GM18507 (cell line): Measurements from ENCODE around the gene PITPNM3.

ENCODE experiments used
- DNase-seq: peaks from one replicate; pipeline ENCODE4 v3.0.0; 2011; ENCODE audit warnings: low read depth; ENCODE audit not compliant: insufficient read length; ENCODE audit errors: extremely low spot score
- FAIRE-seq: peaks from 2 replicates; lab custom pipeline; 2011; peaks lifted over from hg19 to GRCh38; lab: Jason Lieb, UNC

PITPNM3 gene

GRCh38 chr17:6435968-6436367 is 120.4 kb downstream of the PITPNM3 start:
- peak; percentile 61 for DNase-seq

GRCh38 chr17:6435051-6435450 is 121.3 kb downstream of the PITPNM3 start, which contains the start of gene AIPL1:
TSS of gene AIPL1 (minus strand) at chr17:6435121. CDS start at chr17:6435104, 17 bp downstream.
- DNase-seq (no peak), FAIRE-seq (no peak)

More at GRCh38 chr17:6435968-6436367, 120.4 kb downstream of the PITPNM3 start:
- FAIRE-seq: peak; percentile 88

DNA sequence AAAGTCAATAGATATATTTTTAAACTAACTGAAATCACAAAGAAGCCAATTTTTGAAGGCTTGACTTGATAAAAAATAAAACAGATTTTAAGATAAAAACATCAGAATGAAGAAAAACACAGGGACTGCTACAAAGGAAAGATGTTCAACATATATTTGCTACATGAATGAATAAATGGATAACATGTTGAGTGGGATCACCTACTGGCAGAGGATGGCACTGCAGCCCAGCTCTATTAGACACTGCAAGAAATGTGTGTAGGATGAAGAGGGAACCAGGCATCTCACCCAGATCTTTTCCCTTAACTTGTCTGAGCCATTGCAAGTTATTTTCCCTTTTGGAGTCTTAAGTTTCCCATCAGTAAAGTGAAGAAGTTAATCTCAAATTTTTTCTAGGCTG is 125.6 kb downstream of the PITPNM3 start:
- DNase-seq (no peak), FAIRE-seq (no peak)

DNA sequence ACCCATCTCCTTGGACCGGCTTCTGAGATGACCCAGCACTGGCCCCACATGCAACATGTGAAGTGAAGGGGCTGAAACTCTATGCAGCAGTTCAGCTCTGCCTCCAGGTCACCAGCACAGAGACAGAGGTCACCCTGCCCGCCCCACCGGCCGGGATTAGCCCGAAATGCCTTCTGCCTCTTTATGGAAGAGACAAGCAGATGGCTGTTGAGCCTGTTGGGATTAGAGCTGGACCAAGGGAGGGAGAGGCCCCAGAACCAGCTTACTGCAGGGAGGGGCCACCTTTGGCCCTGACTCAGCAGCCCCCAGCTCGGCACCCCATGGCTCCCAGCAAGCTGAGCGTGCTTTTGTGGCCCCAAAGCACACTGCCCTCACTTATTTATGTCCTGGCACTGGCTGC is 127.1 kb downstream of the PITPNM3 start:
- DNase-seq (no peak), FAIRE-seq (no peak)

- DNase-seq: no peak
- FAIRE-seq: no peak
These were observed 128.0 kb downstream of the PITPNM3 start for GRCh38 chr17:6428207-6428965.

- FAIRE-seq: peak; percentile 78
- DNase-seq: peak; percentile 20
These were observed 129.0 kb downstream of the PITPNM3 start for GRCh38 chr17:6427279-6427781.

DNA sequence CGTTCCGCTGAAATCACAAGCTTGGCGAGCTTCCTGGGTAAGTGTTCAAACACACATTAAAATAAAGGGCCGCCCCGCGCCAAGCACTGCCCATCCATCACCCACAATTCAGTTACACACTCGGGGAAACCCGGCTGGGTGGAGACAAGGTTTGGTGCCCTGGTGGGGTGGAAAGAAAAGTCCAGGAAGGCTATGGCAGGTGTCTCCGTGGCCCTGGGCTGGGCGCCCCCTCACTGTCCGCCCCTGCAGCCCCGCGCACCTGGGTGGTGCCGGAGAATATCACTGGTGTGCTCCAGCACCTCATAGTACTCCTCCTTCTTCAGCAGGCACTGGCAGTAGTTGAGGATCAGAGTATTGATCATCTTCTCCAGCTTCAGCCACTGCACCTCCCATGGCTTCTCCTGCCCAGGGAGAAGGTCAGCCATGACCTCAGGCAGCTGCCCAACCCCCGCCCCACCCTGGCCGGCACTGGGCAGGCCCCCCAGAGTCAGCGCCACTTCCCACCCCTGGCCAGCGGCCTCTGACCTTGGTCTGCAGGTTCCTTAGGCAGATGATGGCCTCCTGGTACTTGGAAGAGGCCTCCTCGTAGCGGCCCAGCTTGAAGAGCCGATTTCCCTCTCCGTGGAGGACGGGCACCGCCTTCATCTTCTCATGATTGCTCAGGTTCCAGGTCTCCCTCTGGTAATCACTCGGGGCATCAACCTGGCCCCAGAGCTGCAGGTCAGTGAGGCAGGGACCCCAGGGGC is 129.8 kb downstream of the PITPNM3 start:
- FAIRE-seq: no peak
- DNase-seq: no peak

- FAIRE-seq (no peak), DNase-seq (no peak)
These were observed 130.9 kb downstream of the PITPNM3 start for GRCh38 chr17:6425407-6425806.

- no peak for FAIRE-seq
These were observed 132.4 kb downstream of the PITPNM3 start for GRCh38 chr17:6423931-6424330.

GRCh38 chr17:6422654-6423241 is 133.6 kb downstream of the PITPNM3 start:
- DNase-seq (no peak), FAIRE-seq (no peak)

More at GRCh38 chr17:6423931-6424330, 132.4 kb downstream of the PITPNM3 start:
- no peak for DNase-seq

- FAIRE-seq: peak; percentile 88
- DNase-seq: peak; percentile 71
These were observed 134.4 kb downstream of the PITPNM3 start for GRCh38 chr17:6421700-6422604.

GRCh38 chr17:6420173-6420641 is 136.1 kb downstream of the PITPNM3 start:
- no peak for FAIRE-seq
- DNase-seq: no peak

DNA sequence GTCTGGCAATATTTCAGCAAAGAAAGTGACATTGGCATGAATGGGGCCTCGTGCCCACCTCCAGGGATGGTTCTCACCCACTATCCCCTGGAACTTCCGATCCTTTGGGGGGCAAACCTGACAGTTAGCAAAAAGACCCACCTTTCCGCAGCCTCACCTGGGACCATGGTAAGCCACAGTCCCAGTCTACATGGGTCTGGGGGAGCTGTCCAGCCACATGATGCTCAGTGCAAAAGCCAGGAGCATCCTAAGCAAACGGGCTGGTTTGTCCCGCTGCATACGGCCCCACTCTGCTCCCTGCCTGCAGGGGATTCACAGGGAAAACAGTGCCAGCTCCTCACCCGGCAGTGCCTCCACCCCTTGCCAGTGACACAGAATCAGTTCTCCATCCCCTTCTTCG is 140.7 kb downstream of the PITPNM3 start:
- DNase-seq (no peak), FAIRE-seq (no peak)

GRCh38 chr17:6413065-6413464 is 143.3 kb downstream of the PITPNM3 start:
- FAIRE-seq (peak; percentile 65), DNase-seq (peak; percentile 9)

GRCh38 chr17:6408735-6409134 is 147.6 kb downstream of the PITPNM3 start:
- DNase-seq: no peak
- FAIRE-seq: no peak

GRCh38 chr17:6408276-6408675 is 148.1 kb downstream of the PITPNM3 start:
- DNase-seq (no peak), FAIRE-seq (no peak)

DNA sequence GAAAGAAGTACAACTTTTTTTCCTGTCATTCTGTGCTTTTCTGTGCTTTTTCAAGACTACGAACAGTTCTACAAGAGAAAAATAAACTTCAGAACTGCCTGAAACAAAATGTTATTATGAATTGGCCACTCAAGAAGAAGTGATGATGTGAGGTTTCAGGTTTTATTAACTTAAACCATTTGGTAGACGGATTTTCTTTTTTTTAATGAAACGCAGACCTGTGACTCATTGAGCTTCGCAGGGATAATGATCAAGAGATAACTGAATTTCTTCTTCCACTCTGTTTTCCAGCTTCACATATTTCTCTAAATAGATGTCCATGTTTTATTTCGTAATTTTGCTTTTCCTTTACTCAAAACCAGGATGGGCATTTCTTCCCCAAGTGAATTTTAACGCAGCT is 154.1 kb downstream of the PITPNM3 start:
- DNase-seq (no peak), FAIRE-seq (no peak)
